ENCODE results near the gene HMCES.

HMCES gene

GRCh38 chr3:129249284-129250065 lies 29.2 kb upstream of the HMCES start, which contains the start of gene COPG1 (continued):
- no peak for TF ChIP-seq ZNF280C (tag by site-specific recombination; IDR thresholded peaks at IDR 0.05)

- Histone ChIP-seq H3K4me1 (ENCODE audit: control insufficient read depth, insufficient read depth, low read length) (no peaks in the 10 kb centered on the region), H3K4me3 (ENCODE audit: low read depth, low read length) (no peak overlapping the region), H3K27ac (ENCODE audit: extremely low read depth, low read depth, low read length) (no peak overlapping the region), H3K9me3 (ENCODE audit: control insufficient read depth, insufficient read depth, low read depth, low read length) (no peaks in the 10 kb centered on the region), H3K36me3 (ENCODE audit: control insufficient read depth in 2 of 2, insufficient read depth in 1 of 2, low read length in 2 of 2) (peaks cover 0 to 63% of the 10 kb centered on the region in 2 experiments)
- no peak for TF ChIP-seq ZNF514 (tag by site-specific recombination; IDR thresholded peaks at IDR 0.05)
- TF ChIP-seq ZNF501 (tag by site-specific recombination; IDR thresholded peaks at IDR 0.05), result no peak
- TF ChIP-seq KLF9 (tag by site-specific recombination; IDR thresholded peaks at IDR 0.05; ENCODE audit: low read depth), result no peak
- POLR2A ChIA-PET, result interaction anchor here (0.5 kb wide), 1 partner anchor 204 kb away, joined by 3 read pairs; no protein-coding TSS in a partner anchor
- CTCF ChIA-PET, result no interaction called here
Observed at GRCh38 chr3:129252748-129253147, 25.9 kb upstream of the HMCES start.

GRCh38 chr3:129254536-129255230 lies 24.0 kb upstream of the HMCES start:
- ChIA-PET POLR2A (interaction anchor here (0.7 kb wide), 1 partner anchor 100 kb away, joined by 4 read pairs; no protein-coding TSS in a partner anchor), CTCF (interaction anchor here (1.3 kb wide), 1 partner anchor 9 kb away, joined by 5 read pairs; no protein-coding TSS in a partner anchor)
- no peak overlapping the region for H3K4me3 ChIP-seq (ENCODE audit: low read depth, low read length)
- no peak overlapping the region for H3K27ac ChIP-seq (ENCODE audit: extremely low read depth, low read depth, low read length)
- H3K9me3 ChIP-seq (ENCODE audit: control insufficient read depth, insufficient read depth, low read depth, low read length), result no peaks in the 10 kb centered on the region
- TF ChIP-seq ZNF548 (tag by site-specific recombination; IDR thresholded peaks at IDR 0.05), result no peak
- TF ChIP-seq ZBTB10 (tag by site-specific recombination; IDR thresholded peaks at IDR 0.05), result no peak
- no peak for TF ChIP-seq HOXA7 (CRISPR knock-in tag; IDR thresholded peaks at IDR 0.05; ENCODE audit: borderline replicate concordance)
- TF ChIP-seq ZNF16 (tag by site-specific recombination; IDR thresholded peaks at IDR 0.05; ENCODE audit: low read depth), result no peak
- TF ChIP-seq ZNF2 (tag by site-specific recombination; IDR thresholded peaks at IDR 0.05), result no peak
- no peak for TF ChIP-seq ZNF529 (tag by site-specific recombination; IDR thresholded peaks at IDR 0.05; ENCODE audit: insufficient replicate concordance)
- TF ChIP-seq HOXC10 (CRISPR knock-in tag; IDR thresholded peaks at IDR 0.05), result no peak
- H3K36me3 ChIP-seq (ENCODE audit: control insufficient read depth in 2 of 2, insufficient read depth in 1 of 2, low read length in 2 of 2), result peaks cover 0 to 80% of the 10 kb centered on the region in 2 experiments
- H3K4me1 ChIP-seq (ENCODE audit: control insufficient read depth, insufficient read depth, low read length), result no peaks in the 10 kb centered on the region

- peaks cover 0 to 96% of the 10 kb centered on the region in 2 experiments for H3K36me3 ChIP-seq (ENCODE audit: control insufficient read depth in 2 of 2, insufficient read depth in 1 of 2, low read length in 2 of 2)
- H3K27ac ChIP-seq (ENCODE audit: extremely low read depth, low read depth, low read length), result no peak overlapping the region
- no peak for TF ChIP-seq ZNF571 (tag by site-specific recombination; IDR thresholded peaks at IDR 0.05)
- POLR2A ChIA-PET, result no interaction called here
- CTCF ChIA-PET, result interaction anchor here (0.9 to 1.0 kb wide), 2 partner anchors 10 to 13 kb away, joined by 3 to 5 read pairs; no protein-coding TSS in a partner anchor
- no peak overlapping the region for H3K4me3 ChIP-seq (ENCODE audit: low read depth, low read length)
- H3K9me3 ChIP-seq (ENCODE audit: control insufficient read depth, insufficient read depth, low read depth, low read length), result no peaks in the 10 kb centered on the region
- H3K4me1 ChIP-seq (ENCODE audit: control insufficient read depth, insufficient read depth, low read length), result no peaks in the 10 kb centered on the region
Observed at GRCh38 chr3:129256270-129256669, 22.4 kb upstream of the HMCES start.
